ENCODE results near the gene TOB2. TPM values are rescaled to one million over a fixed set of nuclear protein-coding genes. Genes with fewer than 3 reads are reported as not detected.
A peak's percentile ranks its signal among the peaks of the same experiment; 100 is the strongest.

Gene TOB2, protein sequence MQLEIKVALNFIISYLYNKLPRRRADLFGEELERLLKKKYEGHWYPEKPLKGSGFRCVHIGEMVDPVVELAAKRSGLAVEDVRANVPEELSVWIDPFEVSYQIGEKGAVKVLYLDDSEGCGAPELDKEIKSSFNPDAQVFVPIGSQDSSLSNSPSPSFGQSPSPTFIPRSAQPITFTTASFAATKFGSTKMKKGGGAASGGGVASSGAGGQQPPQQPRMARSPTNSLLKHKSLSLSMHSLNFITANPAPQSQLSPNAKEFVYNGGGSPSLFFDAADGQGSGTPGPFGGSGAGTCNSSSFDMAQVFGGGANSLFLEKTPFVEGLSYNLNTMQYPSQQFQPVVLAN
- total RNA-seq = 10 to 100 TPM; 15.6 to 97.1 (median 27.8) TPM

DNA sequence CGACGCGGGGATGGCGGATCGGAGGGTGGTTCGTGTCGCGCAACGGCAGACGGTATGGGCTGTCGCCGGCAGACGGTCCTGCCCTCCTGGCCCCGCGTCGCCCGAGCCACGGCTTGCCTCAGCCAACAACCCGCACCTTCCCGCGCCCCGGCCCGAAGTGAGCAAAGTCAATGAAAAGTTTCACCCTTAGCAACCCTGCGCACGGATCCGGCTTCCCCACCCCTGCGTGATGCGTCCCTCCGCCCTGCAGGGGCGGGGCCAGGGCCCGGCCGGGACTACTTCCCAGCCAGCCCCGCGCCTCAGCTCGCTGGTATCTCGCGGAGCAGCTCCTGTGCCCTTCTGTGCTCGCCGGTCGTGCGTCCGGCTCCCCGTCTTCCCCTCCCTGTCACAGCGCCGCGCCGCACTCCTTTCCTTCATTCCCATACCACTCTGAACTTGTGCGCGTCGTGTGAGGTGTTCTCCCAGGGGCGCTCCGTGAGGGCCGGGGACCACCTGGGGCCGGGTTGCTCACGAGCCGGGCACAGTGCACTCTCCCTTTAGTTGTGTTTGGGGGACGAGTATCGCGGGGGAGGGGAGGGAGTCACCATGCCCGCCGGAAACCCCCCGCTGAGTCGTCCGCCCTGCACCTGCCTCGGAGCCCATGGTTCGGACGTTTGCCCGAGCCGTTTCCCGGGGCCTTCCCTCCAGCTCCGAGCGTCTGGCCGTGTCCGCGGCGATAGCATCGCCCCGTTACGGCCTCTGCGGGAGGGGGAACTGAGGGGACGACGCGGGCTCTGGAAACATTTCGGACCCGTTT lies at the start of gene TOB2:
Gene TOB2 (minus strand): TSS at position 163 of the 796 bp plus-strand sequence. CDS start 9,456 bp downstream, outside the sequence.
- Histone ChIP-seq H3K4me1 (no peaks in the 10 kb centered on the region), H3K9me3 (no peaks in the 10 kb centered on the region), H3K4me3 (peak within 1 kb of the TSS; percentile 79 to 81), H3K27ac (peak within 1 kb of the TSS; percentile 98 to 99), H3K27me3 (no peaks in the 10 kb centered on the region), H3K36me3 (no peaks in the 10 kb centered on the region)
- TF ChIP-seq POLR2A (IDR thresholded peaks at IDR 0.05) = peak; percentile 100
- TF ChIP-seq, protein P1, sequence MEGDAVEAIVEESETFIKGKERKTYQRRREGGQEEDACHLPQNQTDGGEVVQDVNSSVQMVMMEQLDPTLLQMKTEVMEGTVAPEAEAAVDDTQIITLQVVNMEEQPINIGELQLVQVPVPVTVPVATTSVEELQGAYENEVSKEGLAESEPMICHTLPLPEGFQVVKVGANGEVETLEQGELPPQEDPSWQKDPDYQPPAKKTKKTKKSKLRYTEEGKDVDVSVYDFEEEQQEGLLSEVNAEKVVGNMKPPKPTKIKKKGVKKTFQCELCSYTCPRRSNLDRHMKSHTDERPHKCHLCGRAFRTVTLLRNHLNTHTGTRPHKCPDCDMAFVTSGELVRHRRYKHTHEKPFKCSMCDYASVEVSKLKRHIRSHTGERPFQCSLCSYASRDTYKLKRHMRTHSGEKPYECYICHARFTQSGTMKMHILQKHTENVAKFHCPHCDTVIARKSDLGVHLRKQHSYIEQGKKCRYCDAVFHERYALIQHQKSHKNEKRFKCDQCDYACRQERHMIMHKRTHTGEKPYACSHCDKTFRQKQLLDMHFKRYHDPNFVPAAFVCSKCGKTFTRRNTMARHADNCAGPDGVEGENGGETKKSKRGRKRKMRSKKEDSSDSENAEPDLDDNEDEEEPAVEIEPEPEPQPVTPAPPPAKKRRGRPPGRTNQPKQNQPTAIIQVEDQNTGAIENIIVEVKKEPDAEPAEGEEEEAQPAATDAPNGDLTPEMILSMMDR (IDR thresholded peaks at IDR 0.05) = peak in 2 of 4 experiments; percentile 11 to 44
- intact Hi-C loops (cut with DNase I; ENCODE audit: low total_unique reads) = no loop called here
- peak; percentile 95 for DNase-seq

DNA sequence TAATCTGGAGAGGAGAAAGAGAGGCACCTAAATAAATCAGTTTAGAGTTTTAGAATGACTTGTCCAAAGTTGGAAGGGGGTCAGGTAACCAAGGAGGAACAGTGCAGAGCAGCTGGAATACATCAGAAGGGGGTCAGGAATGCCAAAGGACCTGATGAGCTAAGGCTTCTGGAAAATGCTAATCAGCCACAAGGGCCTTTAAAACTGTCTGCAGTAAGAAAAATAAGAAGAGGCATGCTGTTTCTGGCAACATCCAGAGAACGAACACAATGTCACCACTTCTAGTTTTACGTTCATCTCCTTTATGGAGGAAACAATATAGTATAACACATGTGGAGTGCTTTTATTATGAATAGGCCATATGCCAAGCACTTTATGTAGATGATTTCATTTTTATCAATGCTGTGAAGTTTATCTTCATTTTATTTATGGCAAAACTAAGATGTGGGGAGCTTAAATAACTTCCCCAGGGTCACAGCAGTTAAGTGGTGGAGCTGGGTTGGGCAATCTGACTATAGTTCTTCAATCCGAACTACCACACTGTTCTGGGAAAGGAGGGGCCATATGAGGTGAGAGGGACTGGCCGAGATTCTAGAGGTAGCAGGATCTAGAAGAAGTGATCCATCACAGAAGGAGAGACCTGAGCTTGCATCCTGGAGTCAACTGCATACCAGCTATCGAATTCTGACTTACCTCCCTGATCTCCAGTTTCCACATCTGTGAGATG lies 44.9 kb upstream of the TOB2 start:
- TF ChIP-seq, protein P1 (IDR thresholded peaks at IDR 0.05) = no peak
- no peak for TF ChIP-seq POLR2A (IDR thresholded peaks at IDR 0.05)
- H3K27ac ChIP-seq = peak overlapping the region; percentile 75 to 87
- intact Hi-C loops (cut with DNase I; ENCODE audit: low total_unique reads) = no loop called here
- peak; percentile 66 to 81 for DNase-seq
- H3K4me3 ChIP-seq = no peak overlapping the region
- no peaks in the 10 kb centered on the region for H3K27me3 ChIP-seq
- no peaks in the 10 kb centered on the region for H3K9me3 ChIP-seq
- H3K36me3 ChIP-seq = no peaks in the 10 kb centered on the region
- H3K4me1 ChIP-seq = peaks cover 4 to 12% of the 10 kb centered on the region in 2 donors

DNA sequence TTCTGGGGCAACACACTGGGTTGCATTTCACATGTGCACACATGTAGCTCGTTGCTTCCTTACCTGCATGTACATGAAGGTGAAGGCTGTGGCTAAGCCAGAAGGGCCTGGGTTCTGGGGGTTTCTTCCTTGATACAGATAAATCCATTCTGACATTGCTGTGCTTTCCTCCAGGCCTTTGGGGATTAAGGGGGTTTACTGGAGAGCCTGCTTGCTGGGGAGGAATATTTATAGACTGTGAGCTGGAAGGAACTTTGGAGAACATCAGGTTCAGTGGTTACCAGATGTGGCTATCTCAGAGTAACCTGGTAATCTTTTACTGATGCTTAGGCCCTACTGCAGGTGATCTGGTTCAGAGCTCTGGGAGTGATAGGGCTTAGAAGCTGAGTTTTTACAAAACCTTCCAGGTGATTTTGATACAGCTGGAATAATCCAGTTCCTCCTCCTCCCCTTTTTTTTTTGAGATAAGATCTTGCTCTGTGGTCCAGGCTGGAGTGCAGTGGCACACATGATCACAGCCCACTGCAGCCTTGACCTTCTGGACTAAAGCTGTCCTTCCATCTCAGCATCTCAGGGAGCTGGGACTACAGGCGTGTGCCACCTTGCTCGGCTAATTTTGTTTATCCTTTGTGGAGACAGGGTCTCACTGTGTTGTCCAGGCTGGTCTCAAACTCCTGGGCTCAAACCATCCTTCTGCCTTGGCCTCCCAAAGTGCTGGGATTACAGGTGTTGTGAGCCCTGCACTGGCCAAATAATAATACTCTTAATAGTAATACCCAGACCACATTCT lies 42.2 kb upstream of the TOB2 start:
- no peak for TF ChIP-seq POLR2A (IDR thresholded peaks at IDR 0.05)
- TF ChIP-seq, protein P1 (IDR thresholded peaks at IDR 0.05) = no peak
- Histone ChIP-seq H3K36me3 (no peaks in the 10 kb centered on the region), H3K4me3 (no peak overlapping the region), H3K27ac (peak overlapping the region in 1 of 2 donors; percentile 23), H3K27me3 (no peaks in the 10 kb centered on the region), H3K4me1 (peaks cover 4 to 12% of the 10 kb centered on the region in 2 donors), H3K9me3 (no peaks in the 10 kb centered on the region)
- DNase-seq = no peak
- intact Hi-C loops (cut with DNase I; ENCODE audit: low total_unique reads) = no loop called here

DNA sequence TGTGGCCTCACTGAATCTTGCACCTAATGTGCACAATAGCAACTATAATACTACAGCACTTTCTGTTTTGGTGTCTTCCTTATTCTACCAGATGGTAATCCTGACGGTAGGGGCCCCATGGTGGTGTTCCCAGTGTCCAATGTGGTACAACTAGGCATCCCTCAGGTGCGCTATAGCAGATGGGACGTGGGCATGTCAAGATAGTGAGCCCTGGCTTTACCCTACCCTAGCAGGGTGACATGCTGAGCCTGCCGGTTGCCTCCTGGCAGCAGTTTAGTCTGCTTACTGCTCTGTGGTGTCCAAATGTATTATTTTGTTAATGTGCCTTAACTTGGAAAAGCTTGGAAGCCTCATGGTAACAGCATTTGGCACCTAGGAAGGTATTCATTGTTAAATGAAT lies 41.5 kb upstream of the TOB2 start:
- no peaks in the 10 kb centered on the region for H3K9me3 ChIP-seq
- no peaks in the 10 kb centered on the region for H3K36me3 ChIP-seq
- H3K27ac ChIP-seq = no peak overlapping the region
- no peak for DNase-seq
- no peaks in the 10 kb centered on the region for H3K27me3 ChIP-seq
- no peak overlapping the region for H3K4me3 ChIP-seq
- intact Hi-C loops (cut with DNase I; ENCODE audit: low total_unique reads) = no loop called here
- no peak for TF ChIP-seq POLR2A (IDR thresholded peaks at IDR 0.05)
- TF ChIP-seq, protein P1 (IDR thresholded peaks at IDR 0.05) = no peak
- H3K4me1 ChIP-seq = peaks cover 4 to 12% of the 10 kb centered on the region in 2 donors

Measured in uterus (tissue), 4 donors.